Neural crest cell (in vitro differentiated cells): Measurements from ENCODE around the gene FOXP2. TPM values are rescaled to one million over a fixed set of nuclear protein-coding genes. Genes with fewer than 3 reads are reported as not detected.

Experiments used
- DNase-seq: peaks from one replicate; pipeline ENCODE4 v3.0.0; 2021; ENCODE audit warnings: low read depth, mixed read lengths, low spot score
- H3K27ac Mint-ChIP-seq: one replicate; pipeline ENCODE4 v1.8.0; 2021; ENCODE audit warnings: mild to moderate bottlenecking, mixed read lengths; ENCODE audit not compliant: unreplicated experiment
- H3K27me3 Mint-ChIP-seq: 2 replicates; pipeline ENCODE4 v1.8.0; 2021; ENCODE audit warnings: low read depth, mild to moderate bottlenecking, mixed read lengths
- H3K36me3 Mint-ChIP-seq: 2 replicates; pipeline ENCODE4 v1.8.0; 2021; ENCODE audit warnings: low read depth, mild to moderate bottlenecking, mixed read lengths
- H3K4me1 Mint-ChIP-seq: 2 replicates; pipeline ENCODE4 v1.8.0; 2021; ENCODE audit warnings: mixed read lengths
- H3K4me3 Mint-ChIP-seq: one replicate; pipeline ENCODE4 v1.8.0; 2021; ENCODE audit warnings: mild to moderate bottlenecking, mixed read lengths
- H3K9me3 Mint-ChIP-seq: 2 replicates; pipeline ENCODE4 v1.8.0; 2021; ENCODE audit warnings: mixed read lengths
- total RNA-seq: library from RNA; stranded (reverse); gene quantifications from 2 replicates; pipeline ENCODE4 v1.2.1, GENCODE V29; 2021
- TF ChIP-seq, protein P1 (sequence below): fragments of 200-600 bp; sonication (generic); conservative IDR thresholded peaks from 2 replicates; pipeline ENCODE4 v1.5.0; 2021; ENCODE audit warnings: antibody characterized with exemption, mild to moderate bottlenecking

Gene FOXP2
- total RNA-seq, 1 donor from 2014 or later = 7.1 TPM

- no peak overlapping the region for H3K27ac Mint-ChIP-seq
- no peaks in the 10 kb centered on the region for H3K4me1 Mint-ChIP-seq
- H3K9me3 Mint-ChIP-seq = peaks cover 2% of the 10 kb centered on the region
- no peaks in the 10 kb centered on the region for H3K36me3 Mint-ChIP-seq
- TF ChIP-seq, protein P1, sequence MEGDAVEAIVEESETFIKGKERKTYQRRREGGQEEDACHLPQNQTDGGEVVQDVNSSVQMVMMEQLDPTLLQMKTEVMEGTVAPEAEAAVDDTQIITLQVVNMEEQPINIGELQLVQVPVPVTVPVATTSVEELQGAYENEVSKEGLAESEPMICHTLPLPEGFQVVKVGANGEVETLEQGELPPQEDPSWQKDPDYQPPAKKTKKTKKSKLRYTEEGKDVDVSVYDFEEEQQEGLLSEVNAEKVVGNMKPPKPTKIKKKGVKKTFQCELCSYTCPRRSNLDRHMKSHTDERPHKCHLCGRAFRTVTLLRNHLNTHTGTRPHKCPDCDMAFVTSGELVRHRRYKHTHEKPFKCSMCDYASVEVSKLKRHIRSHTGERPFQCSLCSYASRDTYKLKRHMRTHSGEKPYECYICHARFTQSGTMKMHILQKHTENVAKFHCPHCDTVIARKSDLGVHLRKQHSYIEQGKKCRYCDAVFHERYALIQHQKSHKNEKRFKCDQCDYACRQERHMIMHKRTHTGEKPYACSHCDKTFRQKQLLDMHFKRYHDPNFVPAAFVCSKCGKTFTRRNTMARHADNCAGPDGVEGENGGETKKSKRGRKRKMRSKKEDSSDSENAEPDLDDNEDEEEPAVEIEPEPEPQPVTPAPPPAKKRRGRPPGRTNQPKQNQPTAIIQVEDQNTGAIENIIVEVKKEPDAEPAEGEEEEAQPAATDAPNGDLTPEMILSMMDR = no peak
- H3K4me3 Mint-ChIP-seq = no peak overlapping the region
- H3K27me3 Mint-ChIP-seq = no peaks in the 10 kb centered on the region
- DNase-seq = no peak
Measured at GRCh38 chr7:114700247-114700928, 285.8 kb downstream of the FOXP2 start.

DNA sequence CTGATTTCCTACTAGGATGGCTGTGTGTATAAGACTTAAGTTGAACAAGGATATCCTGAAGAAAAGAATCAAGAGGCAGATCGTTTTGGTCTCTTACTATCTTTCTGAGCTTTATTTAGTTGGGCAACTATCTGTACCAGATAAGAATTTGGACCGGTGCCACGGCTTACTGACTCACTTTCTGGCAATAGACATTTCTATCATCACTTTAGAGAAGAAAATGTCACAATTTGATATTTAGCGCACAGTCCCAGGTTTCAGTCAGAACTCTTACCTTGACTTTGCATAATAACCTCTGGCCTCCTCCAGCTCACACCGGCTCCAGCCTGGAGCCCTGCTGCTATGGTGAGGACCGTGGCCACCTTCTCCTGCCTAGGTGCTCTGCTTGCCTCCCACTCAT lies 289.1 kb downstream of the FOXP2 start:
- no peak overlapping the region for H3K27ac Mint-ChIP-seq
- TF ChIP-seq, protein P1 = no peak
- no peak overlapping the region for H3K4me3 Mint-ChIP-seq
- H3K36me3 Mint-ChIP-seq = no peaks in the 10 kb centered on the region
- H3K27me3 Mint-ChIP-seq = no peaks in the 10 kb centered on the region
- H3K4me1 Mint-ChIP-seq = no peaks in the 10 kb centered on the region
- DNase-seq = no peak
- H3K9me3 Mint-ChIP-seq = peaks cover 5% of the 10 kb centered on the region

DNA sequence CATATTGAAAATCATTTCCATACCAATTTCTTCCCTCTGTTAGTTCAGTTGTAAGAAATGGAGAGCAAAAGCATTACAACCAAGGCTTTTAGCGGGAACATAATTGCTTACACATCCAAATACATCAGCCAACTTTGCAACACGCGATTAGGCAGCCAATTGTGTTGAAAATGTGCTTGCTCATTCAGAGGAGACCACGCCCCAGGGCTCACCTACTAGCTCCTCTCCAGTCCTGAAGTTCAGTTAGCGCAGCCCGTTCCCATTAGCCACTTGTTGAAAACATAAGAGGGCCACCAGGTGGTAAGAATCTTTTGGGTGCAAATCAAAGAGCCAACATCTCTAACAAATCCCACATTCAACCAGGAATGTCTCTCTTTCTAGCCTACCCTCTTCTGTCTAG lies 294.0 kb downstream of the FOXP2 start:
- H3K4me1 Mint-ChIP-seq = no peaks in the 10 kb centered on the region
- no peak overlapping the region for H3K27ac Mint-ChIP-seq
- peaks cover 5% of the 10 kb centered on the region for H3K9me3 Mint-ChIP-seq
- no peak for DNase-seq
- no peaks in the 10 kb centered on the region for H3K36me3 Mint-ChIP-seq
- H3K27me3 Mint-ChIP-seq = no peaks in the 10 kb centered on the region
- H3K4me3 Mint-ChIP-seq = no peak overlapping the region
- TF ChIP-seq, protein P1 = no peak

- TF ChIP-seq, protein P1 = no peak
- H3K4me3 Mint-ChIP-seq = no peak overlapping the region
- no peak for DNase-seq
- no peaks in the 10 kb centered on the region for H3K4me1 Mint-ChIP-seq
- H3K9me3 Mint-ChIP-seq = peaks cover 3% of the 10 kb centered on the region
- H3K27me3 Mint-ChIP-seq = no peaks in the 10 kb centered on the region
- no peak overlapping the region for H3K27ac Mint-ChIP-seq
- no peaks in the 10 kb centered on the region for H3K36me3 Mint-ChIP-seq
Measured at GRCh38 chr7:114710499-114710898, 295.9 kb downstream of the FOXP2 start.

GRCh38 chr7:114711241-114711640 lies 296.6 kb downstream of the FOXP2 start:
- peaks cover 3% of the 10 kb centered on the region for H3K9me3 Mint-ChIP-seq
- TF ChIP-seq, protein P1 = no peak
- H3K27ac Mint-ChIP-seq = no peak overlapping the region
- no peak overlapping the region for H3K4me3 Mint-ChIP-seq
- H3K27me3 Mint-ChIP-seq = no peaks in the 10 kb centered on the region
- no peak for DNase-seq
- no peaks in the 10 kb centered on the region for H3K36me3 Mint-ChIP-seq
- H3K4me1 Mint-ChIP-seq = no peaks in the 10 kb centered on the region
